ENCODE data around the gene LAMA4. TPM values are rescaled to one million over a fixed set of nuclear protein-coding genes. Genes with fewer than 3 reads are reported as not detected.

LAMA4 gene
- total and polyA plus RNA-seq, 4 donors = 2.1 to 6.0 (median 3.5) TPM

- Histone ChIP-seq H3K4me3 (ENCODE audit: low read depth in 1 of 3, low read length in 3 of 3) (no peak overlapping the region), H3K9me3 (ENCODE audit: control insufficient read depth in 4 of 4, low read length in 3 of 4) (no peaks in the 10 kb centered on the region), H3K4me1 (ENCODE audit: control insufficient read depth in 4 of 4, insufficient read depth in 4 of 4, low read length in 3 of 4) (no peaks in the 10 kb centered on the region), H3K27me3 (ENCODE audit: control insufficient read depth in 4 of 4, insufficient read depth in 4 of 4, low read length in 3 of 4) (no peaks in the 10 kb centered on the region), H3K27ac (ENCODE audit: low read depth in 1 of 2, low read length in 2 of 2) (no peak overlapping the region), H3K36me3 (ENCODE audit: control insufficient read depth in 4 of 4, insufficient read depth in 3 of 4, low read depth in 1 of 4, low read length in 3 of 4) (no peaks in the 10 kb centered on the region), H3K9ac (ENCODE audit: low read depth in 1 of 2, low read length in 2 of 2) (no peak overlapping the region)
- no peak for DNase-seq (ENCODE audit: low spot score)
- 81% methylated on average over 1 of the region's 1 CpG for WGBS
- no peak for TF ChIP-seq JUND (IDR thresholded peaks at IDR 0.05)
- TF ChIP-seq, protein P1, sequence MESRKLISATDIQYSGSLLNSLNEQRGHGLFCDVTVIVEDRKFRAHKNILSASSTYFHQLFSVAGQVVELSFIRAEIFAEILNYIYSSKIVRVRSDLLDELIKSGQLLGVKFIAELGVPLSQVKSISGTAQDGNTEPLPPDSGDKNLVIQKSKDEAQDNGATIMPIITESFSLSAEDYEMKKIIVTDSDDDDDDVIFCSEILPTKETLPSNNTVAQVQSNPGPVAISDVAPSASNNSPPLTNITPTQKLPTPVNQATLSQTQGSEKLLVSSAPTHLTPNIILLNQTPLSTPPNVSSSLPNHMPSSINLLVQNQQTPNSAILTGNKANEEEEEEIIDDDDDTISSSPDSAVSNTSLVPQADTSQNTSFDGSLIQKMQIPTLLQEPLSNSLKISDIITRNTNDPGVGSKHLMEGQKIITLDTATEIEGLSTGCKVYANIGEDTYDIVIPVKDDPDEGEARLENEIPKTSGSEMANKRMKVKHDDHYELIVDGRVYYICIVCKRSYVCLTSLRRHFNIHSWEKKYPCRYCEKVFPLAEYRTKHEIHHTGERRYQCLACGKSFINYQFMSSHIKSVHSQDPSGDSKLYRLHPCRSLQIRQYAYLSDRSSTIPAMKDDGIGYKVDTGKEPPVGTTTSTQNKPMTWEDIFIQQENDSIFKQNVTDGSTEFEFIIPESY (IDR thresholded peaks at IDR 0.05) = no peak
- TF ChIP-seq, protein P2, sequence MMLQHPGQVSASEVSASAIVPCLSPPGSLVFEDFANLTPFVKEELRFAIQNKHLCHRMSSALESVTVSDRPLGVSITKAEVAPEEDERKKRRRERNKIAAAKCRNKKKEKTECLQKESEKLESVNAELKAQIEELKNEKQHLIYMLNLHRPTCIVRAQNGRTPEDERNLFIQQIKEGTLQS (IDR thresholded peaks at IDR 0.05) = no peak
- TF ChIP-seq HNF4G (IDR thresholded peaks at IDR 0.05) = no peak
- no peak for TF ChIP-seq TAF1 (conservative IDR thresholded peaks at IDR 0.05)
- no peak for TF ChIP-seq EGR1 (IDR thresholded peaks at IDR 0.05; ENCODE audit: low read depth in 2 of 2)
- no peak for TF ChIP-seq SP1 (IDR thresholded peaks at IDR 0.05)
- no peak for TF ChIP-seq FOXA1 (IDR thresholded peaks at IDR 0.05)
- no peak for TF ChIP-seq HNF4A (conservative IDR thresholded peaks at IDR 0.05)
- TF ChIP-seq, protein P3, sequence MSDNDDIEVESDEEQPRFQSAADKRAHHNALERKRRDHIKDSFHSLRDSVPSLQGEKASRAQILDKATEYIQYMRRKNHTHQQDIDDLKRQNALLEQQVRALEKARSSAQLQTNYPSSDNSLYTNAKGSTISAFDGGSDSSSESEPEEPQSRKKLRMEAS (IDR thresholded peaks at IDR 0.05) = no peak
- no peak for TF ChIP-seq GABPA (IDR thresholded peaks at IDR 0.05 in 1 of 2, conservative IDR thresholded peaks at IDR 0.05 in 1 of 2)
- TF ChIP-seq RXRA (IDR thresholded peaks at IDR 0.05) = no peak
- TF ChIP-seq CTCF (IDR thresholded peaks at IDR 0.05; ENCODE audit: low read depth, low read length, missing input control) = no peak
- TF ChIP-seq FOXA2 (IDR thresholded peaks at IDR 0.05) = no peak
- TF ChIP-seq YY1 (IDR thresholded peaks at IDR 0.05) = no peak
- TF ChIP-seq RAD21 (IDR thresholded peaks at IDR 0.05) = no peak
- no peak for TF ChIP-seq REST (IDR thresholded peaks at IDR 0.05)
Observed at GRCh38 chr6:112149236-112149635, 105.1 kb downstream of the LAMA4 start.

GRCh38 chr6:112148103-112148502 lies 106.3 kb downstream of the LAMA4 start:
- H3K36me3 ChIP-seq (ENCODE audit: control insufficient read depth in 4 of 4, insufficient read depth in 3 of 4, low read depth in 1 of 4, low read length in 3 of 4) = no peaks in the 10 kb centered on the region
- no peaks in the 10 kb centered on the region for H3K9me3 ChIP-seq (ENCODE audit: control insufficient read depth in 4 of 4, low read length in 3 of 4)
- no peak for DNase-seq (ENCODE audit: low spot score)
- TF ChIP-seq CTCF (IDR thresholded peaks at IDR 0.05; ENCODE audit: low read depth, low read length, missing input control) = no peak
- TF ChIP-seq NR2F2 (IDR thresholded peaks at IDR 0.05) = no peak
- no peak for TF ChIP-seq SP1 (IDR thresholded peaks at IDR 0.05)
- no peak for TF ChIP-seq RAD21 (IDR thresholded peaks at IDR 0.05)
- no peak for TF ChIP-seq FOXA1 (IDR thresholded peaks at IDR 0.05)
- TF ChIP-seq JUND (IDR thresholded peaks at IDR 0.05) = no peak
- TF ChIP-seq, protein P1 (IDR thresholded peaks at IDR 0.05) = no peak
- TF ChIP-seq GABPA (IDR thresholded peaks at IDR 0.05 in 1 of 2, conservative IDR thresholded peaks at IDR 0.05 in 1 of 2) = no peak
- TF ChIP-seq, protein P2 (IDR thresholded peaks at IDR 0.05) = no peak
- TF ChIP-seq HNF4A (conservative IDR thresholded peaks at IDR 0.05) = no peak
- TF ChIP-seq TAF1 (conservative IDR thresholded peaks at IDR 0.05) = no peak
- TF ChIP-seq EGR1 (IDR thresholded peaks at IDR 0.05; ENCODE audit: low read depth in 2 of 2) = no peak
- H3K27me3 ChIP-seq (ENCODE audit: control insufficient read depth in 4 of 4, insufficient read depth in 4 of 4, low read length in 3 of 4) = no peaks in the 10 kb centered on the region
- no peaks in the 10 kb centered on the region for H3K4me1 ChIP-seq (ENCODE audit: control insufficient read depth in 4 of 4, insufficient read depth in 4 of 4, low read length in 3 of 4)
- no peak overlapping the region for H3K4me3 ChIP-seq (ENCODE audit: low read depth in 1 of 3, low read length in 3 of 3)
- 96% methylated on average over 6 of the region's 6 CpGs for WGBS
- no peak overlapping the region for H3K27ac ChIP-seq (ENCODE audit: low read depth in 1 of 2, low read length in 2 of 2)
- H3K9ac ChIP-seq (ENCODE audit: low read depth in 1 of 2, low read length in 2 of 2) = no peak overlapping the region

Data from liver (tissue), 9 donors.